HG03442 (cell line): ENCODE results near the gene CAMTA1.

Experiments used
- ATAC-seq: cut with Tn5 transposase; IDR thresholded peaks from one replicate; pipeline ENCODE4 v1.9.1; 2021; ENCODE audit warnings: mild to moderate bottlenecking, moderate library complexity; ENCODE audit not compliant: unreplicated experiment

The CAMTA1 gene

DNA sequence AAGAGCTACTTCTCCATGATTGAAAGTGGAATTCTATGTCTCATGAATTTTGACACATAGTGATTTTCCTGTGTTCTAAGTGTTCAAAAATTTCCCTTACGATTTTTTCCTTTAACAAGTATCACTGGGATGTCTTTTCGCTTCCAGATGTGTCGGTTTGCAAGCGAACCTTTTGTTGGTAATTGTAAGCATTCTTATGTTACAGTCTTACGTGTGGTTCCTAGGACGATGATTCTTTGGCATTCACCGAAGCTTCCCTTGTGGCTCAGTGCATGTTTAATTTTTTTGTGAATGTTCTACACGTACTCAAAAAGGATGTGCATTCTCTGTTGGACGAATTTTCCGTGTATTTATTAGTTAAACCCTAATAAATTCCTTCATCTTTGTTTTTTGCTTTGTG is 211.6 kb downstream of the CAMTA1 start:
- ATAC-seq, result no peak

DNA sequence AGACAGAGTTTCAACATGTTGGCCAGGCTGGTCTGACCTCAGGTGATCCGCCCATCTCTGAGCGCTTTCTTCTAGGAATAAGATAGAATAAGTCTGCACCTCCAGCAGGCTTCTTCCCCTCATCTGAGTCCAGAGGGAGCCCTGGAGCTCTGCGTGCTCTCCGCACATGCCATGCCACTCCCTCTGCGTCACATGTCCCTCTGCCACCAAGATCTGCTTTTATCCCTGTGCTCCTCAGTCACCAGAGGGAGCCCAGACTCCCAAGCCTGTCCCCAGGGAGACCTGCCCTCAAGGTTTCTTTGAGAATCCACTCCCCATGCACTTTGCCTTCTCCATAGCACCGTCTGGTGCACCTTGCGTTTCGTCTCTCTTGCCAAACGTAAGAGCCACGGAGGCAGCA is 213.0 kb downstream of the CAMTA1 start:
- ATAC-seq, result no peak

GRCh38 chr1:6999826-7000225 is 214.6 kb downstream of the CAMTA1 start:
- no peak for ATAC-seq

- no peak for ATAC-seq
Measured at GRCh38 chr1:7000720-7001119, 215.5 kb downstream of the CAMTA1 start.

GRCh38 chr1:7002728-7003127 is 217.5 kb downstream of the CAMTA1 start:
- no peak for ATAC-seq

- ATAC-seq, result no peak
Measured at GRCh38 chr1:7003676-7004075, 218.4 kb downstream of the CAMTA1 start.

DNA sequence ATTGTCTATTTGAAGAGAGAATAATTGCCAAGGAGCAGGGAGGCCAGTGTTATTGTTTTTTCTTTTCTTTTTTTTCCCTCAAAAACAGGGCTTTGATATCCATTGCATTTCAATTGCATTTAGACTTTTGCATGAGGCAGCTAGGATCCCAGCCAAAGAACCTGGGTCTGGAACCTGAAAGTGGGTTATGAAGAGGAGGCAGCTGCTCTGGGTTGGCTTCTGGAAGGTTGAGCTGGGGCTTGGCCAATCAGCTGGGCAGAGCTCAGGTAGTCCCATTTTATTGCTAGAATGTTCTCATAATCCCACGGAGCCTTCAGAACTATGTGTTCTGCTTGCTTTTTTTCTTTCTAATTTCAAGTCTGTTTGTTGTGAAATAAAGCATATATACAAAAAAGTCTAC is 218.9 kb downstream of the CAMTA1 start:
- ATAC-seq, result no peak

GRCh38 chr1:7005762-7006161 is 220.5 kb downstream of the CAMTA1 start:
- ATAC-seq, result no peak

- no peak for ATAC-seq
Measured at GRCh38 chr1:7006996-7007871, 222.0 kb downstream of the CAMTA1 start.

GRCh38 chr1:7007902-7008301 is 222.6 kb downstream of the CAMTA1 start:
- no peak for ATAC-seq

DNA sequence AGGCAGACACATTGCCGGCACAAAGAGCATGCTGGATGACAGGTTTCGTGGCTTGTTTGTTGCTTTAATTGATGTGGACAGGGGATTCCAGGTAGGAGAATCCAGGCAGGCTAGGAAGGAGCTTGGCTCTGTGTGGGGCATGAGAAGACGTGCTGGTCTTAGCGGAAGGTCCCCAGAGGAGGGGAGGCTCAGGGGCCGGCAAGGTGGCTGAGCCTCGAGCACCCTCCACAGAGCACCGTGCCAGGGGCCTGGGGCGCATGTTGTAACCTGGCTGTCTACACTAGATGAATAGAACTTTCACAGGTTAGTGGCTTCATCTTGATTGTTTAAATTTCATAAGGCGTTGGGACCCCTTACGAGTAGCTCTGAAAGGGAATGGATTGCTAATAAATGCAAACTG is 223.1 kb downstream of the CAMTA1 start:
- ATAC-seq, result no peak

- no peak for ATAC-seq
Measured at GRCh38 chr1:7008975-7009740, 223.9 kb downstream of the CAMTA1 start.

DNA sequence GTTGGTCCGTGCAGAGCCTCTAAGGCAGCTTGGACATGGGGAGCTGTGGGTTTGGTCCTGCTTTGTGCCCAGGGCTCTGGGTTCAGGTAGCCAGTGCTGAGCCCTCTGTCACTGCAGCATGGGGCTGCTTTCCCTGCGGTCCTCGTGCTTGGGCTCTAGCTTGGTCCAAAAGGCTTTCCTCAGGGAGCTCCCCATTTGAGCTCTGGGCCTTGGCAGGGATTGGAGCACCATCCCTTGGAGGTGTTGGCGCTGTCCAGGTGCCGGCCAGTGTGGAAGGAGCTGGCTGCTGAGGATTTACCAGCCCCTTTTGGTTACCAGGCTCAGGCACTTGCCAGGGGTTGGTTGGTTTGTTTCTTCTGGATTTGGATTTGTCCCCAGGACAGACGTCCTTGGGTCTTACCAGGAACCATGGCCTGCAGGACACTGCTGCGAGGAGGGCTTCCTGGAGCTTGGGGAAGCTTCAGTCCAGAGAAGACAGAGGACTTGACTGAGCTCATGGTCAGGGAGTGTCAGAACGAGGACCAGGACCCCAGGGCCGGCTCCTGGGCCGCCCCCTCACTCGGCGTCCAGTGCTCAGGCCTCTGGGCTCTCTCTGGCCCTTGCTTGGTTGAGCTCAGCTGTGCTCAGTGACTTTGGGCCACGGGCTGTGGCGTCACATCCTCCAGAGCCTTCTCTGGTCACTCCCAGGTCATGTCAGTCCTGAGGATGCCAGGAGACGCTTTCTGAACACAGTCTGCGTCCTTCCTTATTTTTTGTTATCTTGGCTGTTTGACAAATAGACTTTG is 224.7 kb downstream of the CAMTA1 start:
- no peak for ATAC-seq

DNA sequence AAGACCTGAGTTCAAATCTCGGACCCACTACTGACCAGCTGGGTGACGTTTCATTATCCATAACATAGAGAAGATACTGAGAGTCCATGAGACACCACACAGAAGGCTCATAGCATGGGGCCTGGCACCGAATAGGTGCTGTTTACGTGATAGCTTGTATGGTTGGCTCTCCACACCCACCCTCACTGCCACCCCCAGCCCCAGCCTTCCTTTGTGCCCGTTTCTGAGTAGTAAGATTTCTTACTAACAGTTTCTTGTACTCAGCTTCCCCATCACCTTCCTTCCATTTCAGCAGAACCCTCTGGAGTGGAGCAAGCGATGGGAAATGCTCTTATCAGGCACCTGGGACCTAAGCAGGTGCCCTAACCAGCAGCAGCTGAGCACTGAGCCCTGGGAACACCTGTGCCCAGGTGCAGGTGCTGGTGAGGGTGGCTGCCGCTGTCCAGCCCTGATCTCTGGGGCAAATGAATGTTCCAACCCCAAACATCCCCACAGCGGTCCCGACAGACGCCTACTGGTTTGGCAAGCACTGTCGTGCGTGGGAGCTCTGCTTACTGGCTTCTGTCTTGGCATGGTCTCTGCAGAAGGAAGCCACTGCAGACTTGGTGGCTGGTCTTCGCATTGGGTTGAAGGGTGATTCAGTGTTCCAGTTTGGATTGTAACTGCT is 225.4 kb downstream of the CAMTA1 start:
- no peak for ATAC-seq

DNA sequence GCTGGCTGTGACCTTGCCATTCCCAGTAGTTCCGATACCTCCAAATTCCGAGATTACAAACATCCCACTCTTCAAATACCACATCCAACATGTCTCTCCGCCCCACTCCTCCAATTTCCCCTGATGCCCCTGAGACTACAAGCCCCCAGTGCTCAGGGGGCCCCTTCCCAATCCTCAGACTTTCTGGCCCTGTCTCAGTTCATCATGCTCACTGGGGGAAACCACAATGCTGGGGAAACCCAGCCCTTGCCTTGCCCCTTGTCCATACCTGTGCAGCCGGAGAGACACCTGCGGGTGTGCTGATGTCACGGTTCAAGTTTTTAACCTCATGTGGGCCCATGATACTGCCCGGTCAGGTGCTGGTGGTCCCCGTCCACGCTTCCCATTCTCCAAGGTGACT is 226.6 kb downstream of the CAMTA1 start:
- ATAC-seq, result no peak

- ATAC-seq, result no peak
Measured at GRCh38 chr1:7012461-7012924, 227.2 kb downstream of the CAMTA1 start.

GRCh38 chr1:7013833-7014639 is 228.8 kb downstream of the CAMTA1 start:
- no peak for ATAC-seq

DNA sequence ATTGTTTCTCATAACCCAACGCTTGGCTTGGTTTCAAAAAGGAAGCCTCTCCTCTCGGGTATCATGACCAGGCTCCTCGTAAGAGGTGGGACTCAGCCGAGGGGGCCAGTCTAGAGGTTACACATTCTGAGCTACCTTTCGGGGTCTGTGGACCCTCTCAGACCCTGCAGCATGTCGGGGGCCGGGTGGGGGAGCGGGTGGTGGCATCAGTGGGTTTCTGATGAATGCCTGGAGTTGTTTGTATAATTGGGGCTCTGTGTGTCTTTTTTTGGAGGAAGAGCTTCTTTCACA is 229.3 kb downstream of the CAMTA1 start:
- no peak for ATAC-seq

GRCh38 chr1:7015022-7015421 is 229.8 kb downstream of the CAMTA1 start:
- no peak for ATAC-seq

- no peak for ATAC-seq
Measured at GRCh38 chr1:7018351-7018750, 233.1 kb downstream of the CAMTA1 start.
